GM10248 (cell line): ENCODE measurements around the gene CDK12.
A peak's percentile ranks its signal among the peaks of the same experiment; 100 is the strongest.

Experiments used
- CTCF ChIA-PET: fragments of 300-600 bp; sonication (Branson Sonifier 250); formaldehyde crosslinking; extraction: SDS; loops from one replicate; lab custom pipeline; 2021; ENCODE audit warnings: antibody characterized with exemption; lab: Yijun Ruan, JAX
- POLR2A ChIA-PET: fragments of 350-650 bp; sonication (Branson Sonifier 250); formaldehyde crosslinking; extraction: SDS; loops from one replicate; lab custom pipeline; 2020; ENCODE audit warnings: antibody characterized with exemption; lab: Yijun Ruan, JAX
- DNase-seq: peaks from one replicate; pipeline ENCODE4 v3.0.0; 2012; ENCODE audit errors: extremely low spot score
- TF ChIP-seq, protein P1 (sequence below): IDR thresholded peaks from 2 replicates; pipeline ENCODE4 v1.5.1; 2012; ENCODE audit warnings: mild to moderate bottlenecking, low read depth; ENCODE audit errors: extremely low read depth, missing control alignments, control extremely low read depth

Gene CDK12

DNA sequence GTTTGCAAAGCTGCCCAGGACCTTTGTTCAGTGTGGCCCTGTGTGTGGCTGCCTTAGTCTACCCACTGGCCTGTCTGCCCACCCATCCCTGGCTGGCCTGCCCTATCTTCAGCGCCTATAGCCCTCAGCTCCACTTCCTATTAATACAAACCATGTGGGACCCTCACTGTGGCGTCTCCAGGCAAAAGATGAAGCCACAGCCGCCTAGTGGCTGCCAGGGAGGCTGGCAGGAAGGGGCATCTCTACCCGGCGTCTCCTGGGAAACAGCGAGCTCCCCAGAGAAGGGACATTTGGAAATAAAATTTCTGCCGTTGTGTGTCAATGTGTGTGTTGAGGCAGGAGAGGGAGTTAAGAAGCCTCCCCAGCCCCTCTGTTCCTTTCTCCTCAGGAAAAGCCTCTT lies 114.9 kb downstream of the CDK12 start:
- CTCF ChIA-PET = interaction anchor here (1.1 to 1.9 kb wide), 4 partner anchors 10 to 25 kb away, joined by 3 to 6 read pairs (median 4); no protein-coding TSS in a partner anchor
- DNase-seq = no peak
- TF ChIP-seq, protein P1, sequence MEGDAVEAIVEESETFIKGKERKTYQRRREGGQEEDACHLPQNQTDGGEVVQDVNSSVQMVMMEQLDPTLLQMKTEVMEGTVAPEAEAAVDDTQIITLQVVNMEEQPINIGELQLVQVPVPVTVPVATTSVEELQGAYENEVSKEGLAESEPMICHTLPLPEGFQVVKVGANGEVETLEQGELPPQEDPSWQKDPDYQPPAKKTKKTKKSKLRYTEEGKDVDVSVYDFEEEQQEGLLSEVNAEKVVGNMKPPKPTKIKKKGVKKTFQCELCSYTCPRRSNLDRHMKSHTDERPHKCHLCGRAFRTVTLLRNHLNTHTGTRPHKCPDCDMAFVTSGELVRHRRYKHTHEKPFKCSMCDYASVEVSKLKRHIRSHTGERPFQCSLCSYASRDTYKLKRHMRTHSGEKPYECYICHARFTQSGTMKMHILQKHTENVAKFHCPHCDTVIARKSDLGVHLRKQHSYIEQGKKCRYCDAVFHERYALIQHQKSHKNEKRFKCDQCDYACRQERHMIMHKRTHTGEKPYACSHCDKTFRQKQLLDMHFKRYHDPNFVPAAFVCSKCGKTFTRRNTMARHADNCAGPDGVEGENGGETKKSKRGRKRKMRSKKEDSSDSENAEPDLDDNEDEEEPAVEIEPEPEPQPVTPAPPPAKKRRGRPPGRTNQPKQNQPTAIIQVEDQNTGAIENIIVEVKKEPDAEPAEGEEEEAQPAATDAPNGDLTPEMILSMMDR = peak; percentile 11
- POLR2A ChIA-PET = interaction anchor here (0.7 kb wide), 1 partner anchor 23 kb away, joined by 3 read pairs; no protein-coding TSS in a partner anchor

DNA sequence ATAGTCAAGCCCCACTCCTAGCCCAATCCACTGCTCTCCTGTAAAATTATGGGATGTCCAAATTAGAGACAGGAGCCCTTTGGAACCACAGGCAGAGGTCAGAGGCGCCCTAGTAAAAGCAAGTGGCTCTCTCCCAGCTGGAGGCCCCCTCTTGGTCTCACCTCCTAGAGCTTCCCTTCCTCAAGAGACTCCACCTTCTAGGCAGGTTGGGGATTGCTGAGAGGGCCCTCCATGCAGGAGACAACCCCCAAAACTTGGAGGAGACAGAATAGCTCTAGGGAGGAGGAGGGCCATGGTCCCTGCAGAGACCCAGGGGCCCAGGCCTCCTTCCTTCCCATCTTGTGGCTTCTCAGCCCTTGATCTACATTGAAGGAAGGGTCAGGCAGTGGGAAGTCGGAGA lies 117.0 kb downstream of the CDK12 start:
- TF ChIP-seq, protein P1 = no peak
- CTCF ChIA-PET = interaction anchor here (0.9 to 1.7 kb wide), 3 partner anchors 11 to 45 kb away, joined by 3 to 5 read pairs (median 4); no protein-coding TSS in a partner anchor
- no peak for DNase-seq
- POLR2A ChIA-PET = no interaction called here

DNA sequence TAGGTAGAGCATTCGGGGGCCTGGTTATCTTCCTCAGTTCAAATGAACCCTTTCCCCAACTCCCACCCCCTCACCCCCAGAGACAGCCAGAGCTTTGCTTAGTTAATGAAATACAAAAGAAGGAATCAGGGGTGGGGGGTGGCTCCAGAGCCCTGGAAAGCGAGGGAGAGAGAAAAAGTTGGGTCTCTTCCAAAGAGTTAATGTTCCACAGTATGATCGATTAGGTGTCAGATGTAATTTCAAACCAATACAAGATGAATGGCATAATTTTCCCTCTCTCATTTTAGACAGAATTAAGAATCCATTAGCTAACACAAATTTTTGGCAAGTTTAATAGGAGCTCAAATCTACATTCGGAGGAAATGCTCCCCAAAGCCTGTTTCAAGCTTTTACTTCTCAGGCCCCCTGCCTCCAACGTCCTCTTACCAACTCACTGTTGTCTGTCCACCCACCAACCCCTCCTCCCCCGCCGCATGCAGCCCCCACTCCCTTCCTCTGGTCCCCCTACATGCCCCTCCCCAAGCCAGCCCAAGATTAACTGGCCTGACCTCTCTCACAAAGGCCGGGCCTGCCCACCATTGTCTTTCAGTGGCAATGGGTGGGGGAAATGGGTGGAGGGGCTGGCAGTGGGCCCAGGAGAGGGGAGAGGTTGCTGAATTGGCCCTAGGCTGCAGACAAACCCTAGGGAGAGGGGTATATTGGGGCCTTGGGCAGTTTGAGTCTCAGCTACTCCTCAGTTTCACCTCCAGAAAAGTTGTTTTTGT lies 118.2 kb downstream of the CDK12 start:
- ChIA-PET POLR2A (no interaction called here), CTCF (interaction anchor here (1.0 to 1.7 kb wide), 7 partner anchors 10 to 75 kb away, joined by 3 to 6 read pairs (median 4); no protein-coding TSS in a partner anchor)
- no peak for DNase-seq
- TF ChIP-seq, protein P1 = no peak

DNA sequence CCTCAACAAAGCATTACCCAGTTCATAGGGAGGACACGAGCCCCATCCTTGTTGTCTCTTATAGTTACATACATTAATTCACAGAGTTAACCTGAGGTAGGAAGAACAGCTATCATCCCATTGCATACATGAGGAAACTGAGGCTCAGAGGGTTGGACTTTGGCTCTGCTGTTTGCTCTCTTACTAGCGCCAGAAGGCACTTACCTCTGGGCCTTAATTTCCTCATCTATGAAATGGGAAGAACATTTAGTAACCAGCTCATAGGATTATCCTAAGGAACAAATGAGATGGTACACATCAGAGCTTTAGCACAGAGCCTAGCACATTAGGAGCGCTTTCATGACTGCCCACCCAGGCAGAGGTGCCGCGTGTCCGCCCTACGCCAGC lies 118.8 kb downstream of the CDK12 start:
- ChIA-PET CTCF (interaction anchor here (1.0 to 1.4 kb wide), 6 partner anchors 10 to 74 kb away, joined by 3 to 6 read pairs (median 4); no protein-coding TSS in a partner anchor), POLR2A (no interaction called here)
- DNase-seq = no peak
- TF ChIP-seq, protein P1 = no peak

DNA sequence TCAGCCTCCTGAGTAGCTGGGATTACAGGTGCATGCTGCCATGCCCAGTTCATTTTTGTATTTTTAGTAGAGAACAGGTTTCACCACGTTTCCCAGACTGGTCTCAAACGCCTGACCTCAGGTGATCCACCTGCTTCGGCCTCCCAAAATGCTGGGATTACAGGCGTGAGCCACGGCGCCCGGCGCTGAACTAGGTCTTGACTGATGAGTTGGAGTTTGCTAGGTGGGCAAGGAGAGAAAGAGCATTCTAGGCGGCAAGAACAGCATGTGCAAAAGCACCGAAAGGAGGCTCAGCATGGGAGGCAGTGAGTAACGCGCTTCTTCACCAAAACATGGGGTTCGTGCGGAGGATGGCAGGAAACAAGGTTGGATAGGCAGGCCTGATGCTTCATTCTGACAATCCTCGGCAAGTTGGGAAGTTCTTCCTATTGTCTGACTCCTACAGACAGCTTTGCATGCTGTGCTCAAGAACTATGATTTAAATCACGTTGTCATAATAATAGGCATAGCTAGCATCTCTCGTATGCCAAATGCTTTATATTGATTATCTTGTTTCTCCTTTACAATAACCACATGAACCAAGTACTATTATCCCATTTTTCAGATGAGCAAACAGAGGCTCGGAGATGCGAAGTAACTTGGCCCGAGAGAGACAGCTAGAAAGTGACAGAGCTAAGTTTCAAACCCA lies 119.9 kb downstream of the CDK12 start:
- ChIA-PET POLR2A (no interaction called here), CTCF (interaction anchor here (0.9 to 1.3 kb wide), 4 partner anchors 15 to 73 kb away, joined by 3 to 6 read pairs (median 4); no protein-coding TSS in a partner anchor)
- no peak for DNase-seq
- TF ChIP-seq, protein P1 = no peak

DNA sequence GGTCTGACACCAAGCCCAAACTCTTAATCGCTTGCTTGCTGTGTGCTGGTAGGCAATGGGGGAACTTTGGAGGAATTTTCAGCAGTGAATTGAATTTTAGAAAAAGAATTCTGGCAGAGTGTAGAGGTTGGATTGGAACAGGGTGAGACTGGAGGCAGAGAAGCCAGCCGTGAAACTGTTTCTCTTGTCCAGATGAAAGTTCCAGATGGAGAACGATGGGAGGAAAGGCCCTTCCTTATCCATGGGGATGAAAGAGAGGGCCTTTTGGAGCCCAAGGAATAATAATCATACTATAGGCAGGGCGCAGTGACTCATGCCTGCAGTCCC lies 120.4 kb downstream of the CDK12 start:
- no peak for DNase-seq
- TF ChIP-seq, protein P1 = no peak
- ChIA-PET POLR2A (no interaction called here), CTCF (interaction anchor here (0.9 to 1.1 kb wide), 2 partner anchors 16 to 72 kb away, joined by 3 read pairs; no protein-coding TSS in a partner anchor)
